Panc1 (cell line): ENCODE measurements around the gene SLAMF1. TPM values are rescaled to one million over a fixed set of nuclear protein-coding genes. Genes with fewer than 3 reads are reported as not detected.

Source experiments
- ATAC-seq: fragments of 200-7000 bp; cut with Tn5 transposase; 2 replicates; pipeline ENCODE4 v1.9.1; 2020; ENCODE audit warnings: mild to moderate bottlenecking, moderate library complexity
- BruUV-seq: library from RNA; stranded (reverse); fragments of 400-500 nt; replicated peaks from 2 replicates; lab custom pipeline; 2021; lab: Mats Ljungman, UMichigan
- CTCF ChIA-PET: fragments of 300-600 bp; sonication (Branson Sonifier 250); formaldehyde crosslinking; loops from one replicate; lab custom pipeline; 2022; ENCODE audit warnings: antibody characterized with exemption; lab: Charles Lee
- POLR2A ChIA-PET: fragments of 300-600 bp; sonication (Branson Sonifier 250); formaldehyde crosslinking; loops from one replicate; lab custom pipeline; 2022; ENCODE audit warnings: antibody characterized with exemption; lab: Charles Lee
- DNase-seq: peaks from one replicate; pipeline ENCODE4 v3.0.0-alpha.2; 2010; ENCODE audit warnings: low read depth, low spot score
- H3K27ac ChIP-seq: 2 replicates; pipeline ENCODE4 v1.5.1; 2011; ENCODE audit warnings: mild to moderate bottlenecking, low read length, inconsistent platforms
- H3K27me3 ChIP-seq: fragments of 200-500 bp; sonication (Bioruptor generic); 2 replicates; pipeline ENCODE4 v1.6.0; 2014; ENCODE audit warnings: low read length, inconsistent platforms; ENCODE audit not compliant: control insufficient read depth, insufficient read depth
- H3K36me3 ChIP-seq: fragments of 200-500 bp; sonication (Bioruptor generic); 2 replicates; pipeline ENCODE4 v1.5.1; 2014; ENCODE audit warnings: inconsistent platforms, mild to moderate bottlenecking, low read length, moderate library complexity; ENCODE audit not compliant: control insufficient read depth, insufficient read depth
- H3K4me1 ChIP-seq: 2 replicates; pipeline ENCODE4 v1.5.1; 2011; ENCODE audit warnings: inconsistent platforms, mild to moderate bottlenecking, low read length, moderate library complexity; ENCODE audit not compliant: control insufficient read depth, insufficient read depth
- H3K4me3 ChIP-seq, 2 experiments: 2 replicates each; pipeline ENCODE4 v1.5.1; 2011 to 2012; ENCODE audit warnings: low read depth in 2 of 2, low read length in 2 of 2, mild to moderate bottlenecking in 2 of 2, inconsistent platforms in 1 of 2, moderate library complexity in 1 of 2
- H3K9me3 ChIP-seq: fragments of 200-500 bp; sonication (Bioruptor generic); 2 replicates; pipeline ENCODE4 v1.5.1; 2014; ENCODE audit warnings: low read depth, mild to moderate bottlenecking, inconsistent platforms, low read length, moderate library complexity; ENCODE audit not compliant: control insufficient read depth, insufficient read depth
- POLR2AphosphoS5 ChIP-seq: IDR thresholded peaks from 2 replicates; pipeline ENCODE4 v1.6.1; 2012; ENCODE audit warnings: mild to moderate bottlenecking, low read depth, low read length, moderate library complexity
- REST ChIP-seq, 2 experiments: IDR thresholded peaks; 2 replicates each; pipeline ENCODE4 v1.6.1; 2011 to 2012; ENCODE audit warnings: low read depth in 2 of 2, control low read depth in 1 of 2, low read length in 1 of 2, mild to moderate bottlenecking in 1 of 2, moderate library complexity in 1 of 2; ENCODE audit not compliant: insufficient read depth in 1 of 2
- SIN3A ChIP-seq: IDR thresholded peaks from 2 replicates; pipeline ENCODE4 v1.6.1; 2012; ENCODE audit warnings: low read depth, mild to moderate bottlenecking, low read length, moderate library complexity, borderline replicate concordance; ENCODE audit not compliant: insufficient read depth
- TCF7L2 ChIP-seq: IDR thresholded peaks from 2 replicates; pipeline ENCODE4 v1.6.1; 2011; ENCODE audit warnings: mild to moderate bottlenecking, low read depth, low read length, inconsistent platforms
- in situ Hi-C: cut with HindIII; loops from 2 replicates; pipeline ENCODE4 v1.10.0; 2016; ENCODE audit warnings: low sequenced_read_pairs, low pct_unique_long_range_greater_than_20kb
- intact Hi-C: fragments of 100-400 bp; cut with micrococcal nuclease; formaldehyde crosslinking; loops from one replicate; pipeline ENCODE4 v1.10.0; 2022; ENCODE audit not compliant: unreplicated experiment
- total RNA-seq: library from RNA; stranded (reverse); gene quantifications from one replicate; pipeline ENCODE4 v1.2.1, GENCODE V29; 2021; ENCODE audit not compliant: unreplicated experiment
- TF ChIP-seq, protein P1 (sequence below): fragments of 450-650 bp; IDR thresholded peaks from 2 replicates; pipeline ENCODE4 v1.5.1; 2017; ENCODE audit warnings: mild to moderate bottlenecking

The SLAMF1 gene
- total RNA-seq, 1 experiment from 2014 or later = not detected

DNA sequence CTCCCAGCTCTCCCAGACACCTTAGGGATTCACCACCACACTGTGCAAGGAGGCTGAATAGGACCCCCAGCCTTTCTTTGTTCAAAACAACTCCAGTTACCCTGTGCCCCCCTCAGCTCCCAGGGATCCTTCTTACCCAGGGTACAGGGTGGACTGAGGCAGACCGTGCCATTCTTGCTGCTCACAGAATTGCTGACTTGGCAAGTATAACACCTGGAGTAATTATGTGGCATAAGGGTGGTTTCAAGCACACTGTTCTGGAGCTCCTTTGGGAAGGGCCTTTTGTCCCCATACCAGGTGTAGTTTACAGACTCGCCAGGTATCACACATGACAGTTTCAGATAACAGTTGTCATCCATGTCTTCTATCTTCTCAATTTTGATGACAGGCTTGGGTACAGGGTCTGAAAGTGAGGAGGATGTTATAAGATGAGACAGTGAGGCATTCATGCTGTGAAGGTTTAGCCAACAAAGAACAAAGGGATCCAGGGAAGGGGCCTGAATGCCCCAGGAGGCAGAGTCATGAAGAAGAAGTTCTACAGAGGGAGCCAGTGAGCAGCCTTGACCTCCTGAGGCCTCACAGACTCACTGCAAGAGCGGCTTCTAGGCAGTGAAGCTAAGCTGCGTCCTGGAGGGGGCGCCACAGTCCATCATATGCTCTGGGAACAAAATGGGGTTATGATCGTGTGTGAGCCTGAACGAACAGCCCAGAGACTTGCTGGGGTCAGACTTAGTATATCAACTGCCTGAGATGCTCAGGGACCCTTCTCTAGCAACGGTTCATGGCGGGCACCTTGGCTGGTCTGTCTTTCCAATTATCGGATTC is 34.4 kb upstream of the SLAMF1 start:
- H3K27me3 ChIP-seq = peaks cover 17% of the 10 kb centered on the region
- BruUV-seq = no TSS peak
- ChIA-PET CTCF (interaction anchor here (1.0 kb wide), 1 partner anchor 274 kb away, joined by 3 read pairs; the partner anchor contains the start of gene ITLN2), POLR2A (no interaction called here)
- peak; percentile 25 for DNase-seq
- ATAC-seq = peak; percentile 88
- in situ Hi-C loops = no loop called here
- no peaks in the 10 kb centered on the region for H3K4me1 ChIP-seq
- intact Hi-C loops = no loop called here
- H3K27ac ChIP-seq = no peak overlapping the region
- H3K36me3 ChIP-seq = no peaks in the 10 kb centered on the region
- no peaks in the 10 kb centered on the region for H3K9me3 ChIP-seq
- TF ChIP-seq POLR2AphosphoS5 (no peak), REST (IDR thresholded peaks at IDR 0.05; ENCODE audit: insufficient read depth in 1 of 2, low read depth in 2 of 2, low read length in 1 of 2) (no peak)
- TF ChIP-seq, protein P1, sequence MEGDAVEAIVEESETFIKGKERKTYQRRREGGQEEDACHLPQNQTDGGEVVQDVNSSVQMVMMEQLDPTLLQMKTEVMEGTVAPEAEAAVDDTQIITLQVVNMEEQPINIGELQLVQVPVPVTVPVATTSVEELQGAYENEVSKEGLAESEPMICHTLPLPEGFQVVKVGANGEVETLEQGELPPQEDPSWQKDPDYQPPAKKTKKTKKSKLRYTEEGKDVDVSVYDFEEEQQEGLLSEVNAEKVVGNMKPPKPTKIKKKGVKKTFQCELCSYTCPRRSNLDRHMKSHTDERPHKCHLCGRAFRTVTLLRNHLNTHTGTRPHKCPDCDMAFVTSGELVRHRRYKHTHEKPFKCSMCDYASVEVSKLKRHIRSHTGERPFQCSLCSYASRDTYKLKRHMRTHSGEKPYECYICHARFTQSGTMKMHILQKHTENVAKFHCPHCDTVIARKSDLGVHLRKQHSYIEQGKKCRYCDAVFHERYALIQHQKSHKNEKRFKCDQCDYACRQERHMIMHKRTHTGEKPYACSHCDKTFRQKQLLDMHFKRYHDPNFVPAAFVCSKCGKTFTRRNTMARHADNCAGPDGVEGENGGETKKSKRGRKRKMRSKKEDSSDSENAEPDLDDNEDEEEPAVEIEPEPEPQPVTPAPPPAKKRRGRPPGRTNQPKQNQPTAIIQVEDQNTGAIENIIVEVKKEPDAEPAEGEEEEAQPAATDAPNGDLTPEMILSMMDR = peak; percentile 71
- no peak overlapping the region for H3K4me3 ChIP-seq

DNA sequence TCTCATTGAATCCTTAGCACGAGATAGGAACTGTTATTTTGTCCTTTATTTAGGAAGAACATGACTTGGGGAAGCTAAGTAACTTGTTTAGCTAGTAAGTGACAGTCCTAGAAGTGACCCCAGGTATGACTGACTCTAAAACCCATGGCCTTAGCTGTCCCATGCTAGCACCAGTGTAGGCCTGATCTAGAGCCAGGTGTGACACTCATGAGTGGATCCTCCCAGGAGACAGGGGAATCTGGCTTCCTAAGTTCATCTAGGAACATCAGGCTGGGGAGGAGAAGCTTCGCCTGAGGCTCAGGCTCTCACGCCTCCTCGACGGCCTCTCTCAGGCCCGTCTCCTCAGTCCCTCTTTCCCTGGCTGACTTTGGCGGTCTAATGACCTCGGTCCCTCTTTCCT is 33.6 kb upstream of the SLAMF1 start:
- no peaks in the 10 kb centered on the region for H3K36me3 ChIP-seq
- no peak for DNase-seq
- H3K27ac ChIP-seq = no peak overlapping the region
- H3K27me3 ChIP-seq = peaks cover 17% of the 10 kb centered on the region
- no peaks in the 10 kb centered on the region for H3K4me1 ChIP-seq
- TF ChIP-seq TCF7L2 (no peak), SIN3A (no peak), REST (IDR thresholded peaks at IDR 0.05; ENCODE audit: insufficient read depth in 1 of 2, low read depth in 2 of 2, low read length in 1 of 2) (no peak), POLR2AphosphoS5 (no peak)
- TF ChIP-seq, protein P1 = no peak
- no peak overlapping the region for H3K4me3 ChIP-seq
- no peak for ATAC-seq
- in situ Hi-C loops (no loop called here), intact Hi-C loops (no loop called here)
- ChIA-PET CTCF (no interaction called here), POLR2A (no interaction called here)
- no peaks in the 10 kb centered on the region for H3K9me3 ChIP-seq
- BruUV-seq = no TSS peak
